Endodermal cell (in vitro differentiated cells): ENCODE data around the gene DNAAF3. TPM values are rescaled to one million over a fixed set of nuclear protein-coding genes. Genes with fewer than 3 reads are reported as not detected.
A peak's percentile ranks its signal among the peaks of the same experiment; 100 is the strongest.

Experiments
- DNase-seq: peaks from one replicate; pipeline ENCODE4 v3.0.0-alpha.2; 2017
- H3K27ac ChIP-seq: 2 replicates; pipeline ENCODE4 v1.5.1; 2013; ENCODE audit warnings: mild to moderate bottlenecking, low read depth, low read length, moderate library complexity
- H3K27me3 ChIP-seq: 2 replicates; pipeline ENCODE4 v1.6.1; 2013; ENCODE audit warnings: mild to moderate bottlenecking, low read length, moderate library complexity; ENCODE audit not compliant: insufficient read depth, control insufficient read depth, poor library complexity, severe bottlenecking
- H3K36me3 ChIP-seq: 2 replicates; pipeline ENCODE4 v1.7.0; 2013; ENCODE audit warnings: mild to moderate bottlenecking, low read length, moderate library complexity; ENCODE audit not compliant: control insufficient read depth, insufficient read depth
- H3K4me1 ChIP-seq: one replicate; pipeline ENCODE4 v1.7.0; 2013; ENCODE audit warnings: low read length; ENCODE audit not compliant: control insufficient read depth, insufficient read depth
- H3K4me3 ChIP-seq: 2 replicates; pipeline ENCODE4 v1.5.1; 2013; ENCODE audit warnings: mild to moderate bottlenecking, low read length, moderate library complexity
- H3K9ac ChIP-seq: 2 replicates; pipeline ENCODE4 v1.6.1; 2013; ENCODE audit warnings: mild to moderate bottlenecking, low read length, moderate library complexity; ENCODE audit not compliant: poor library complexity, severe bottlenecking; ENCODE audit errors: extremely low read depth
- H3K9me3 ChIP-seq: 2 replicates; pipeline ENCODE4 v1.6.1; 2013; ENCODE audit warnings: mild to moderate bottlenecking, low read length, moderate library complexity; ENCODE audit not compliant: control insufficient read depth
- H3K27ac Mint-ChIP-seq: 2 replicates; pipeline ENCODE4 v1.8.0; 2020; ENCODE audit warnings: mixed read lengths
- H3K27me3 Mint-ChIP-seq: 2 replicates; pipeline ENCODE4 v1.8.0; 2021; ENCODE audit warnings: mild to moderate bottlenecking, mixed read lengths; ENCODE audit not compliant: insufficient read depth
- H3K36me3 Mint-ChIP-seq: 2 replicates; pipeline ENCODE4 v1.8.0; 2020; ENCODE audit warnings: low read depth, mixed read lengths
- H3K4me1 Mint-ChIP-seq: 2 replicates; pipeline ENCODE4 v1.8.0; 2020; ENCODE audit warnings: mixed read lengths
- H3K4me3 Mint-ChIP-seq: 2 replicates; pipeline ENCODE4 v1.8.0; 2020; ENCODE audit warnings: mild to moderate bottlenecking, moderate library complexity, mixed read lengths
- H3K9me3 Mint-ChIP-seq: 2 replicates; pipeline ENCODE4 v1.8.0; 2020; ENCODE audit warnings: mild to moderate bottlenecking, mixed read lengths
- CTCF ChIP-seq: fragments of 200-600 bp; sonication (generic); conservative IDR thresholded peaks from 2 replicates; pipeline ENCODE4 v1.5.0; 2021; ENCODE audit warnings: antibody characterized with exemption, mild to moderate bottlenecking
- WGBS, 2 experiments: methylation state at CpG; one replicate each; pipeline versions ENCODE4 v1.1.5 to v1.1.7; 2013; ENCODE audit warnings: missing lambda C conversion rate in 2 of 2, mixed read lengths in 1 of 2; ENCODE audit not compliant: insufficient coverage in 1 of 2, insufficient read length in 1 of 2; 5-methylcytosine and 5-hydroxymethylcytosine counted together
- long read RNA-seq, 4 experiments: library from polyadenylated mRNA in 2 of 4; library from RNA in 1 of 4; library from capped mRNA in 1 of 4; stranded (forward) in 3 of 4; unstranded in 1 of 4; transcript quantifications; one replicate each; pipeline ENCODE4 v2.0.0, GENCODE V29; 2020 to 2021; ENCODE audit warnings: inconsistent platforms in 1 of 4
- polyA plus RNA-seq, 2 experiments: library from polyadenylated mRNA; stranded (reverse); fragments of 50-300 nt; gene quantifications; one replicate each; pipeline ENCODE4 v1.2.3, GENCODE V29; 2013
- total RNA-seq, 2 donors: library from RNA; stranded (reverse); fragmentation: NEBNext Ultra II Directional in 1 of 2; extraction: Animal tissue kit (Norgen Biotek cat#: 25700) in 1 of 2; gene quantifications; 2 replicates in 1 of 2; 3 replicates in 1 of 2; pipeline ENCODE4 v1.2.1, GENCODE V29; 2021

Gene DNAAF3
- total RNA-seq, result 1 to 10 TPM; 5.9 to 9.5 TPM
- 10.2 TPM for polyA plus RNA-seq (2013, experiment 1 of 2)
- 7.5 TPM for polyA plus RNA-seq (2013, experiment 2 of 2)
- long read RNA-seq, experiment 1, result 0 reads
- long read RNA-seq, experiment 2, partial matches to known transcripts, result 0 of 12 reads
- long read RNA-seq, experiment 2, other reads (novel, unspliced or antisense), result 7 of 12 reads
- long read RNA-seq, experiment 3, transcript DNAAF3-201 (12 exons, 2,169 nt), result major isoform, 17 of 28 reads
- long read RNA-seq, experiment 3, partial matches to known transcripts, result 1 of 28 reads
- long read RNA-seq, experiment 3, other reads (novel, unspliced or antisense), result 8 of 28 reads
- long read RNA-seq, experiment 4, partial matches to known transcripts, result 0 of 1 reads
- long read RNA-seq, experiment 4, other reads (novel, unspliced or antisense), result 0 of 1 reads

GRCh38 chr19:55166530-55167268, at the start of gene DNAAF3:
Gene DNAAF3 (minus strand): TSS chr19:55166613. CDS start chr19:55166413, 200 bp downstream.
- WGBS, 2 experiments, result 4 to 7% methylated on average over 24 to 33 of the region's 33 CpGs
- Mint-ChIP-seq H3K27me3 (peaks cover 73% of the 10 kb centered on the region), H3K27ac (peak within 1 kb of the TSS; percentile 97), H3K36me3 (no peaks in the 10 kb centered on the region), H3K4me3 (peak within 1 kb of the TSS; percentile 67), H3K4me1 (peaks cover 6% of the 10 kb centered on the region), H3K9me3 (no peaks in the 10 kb centered on the region)
- no peak for TF ChIP-seq CTCF
- peaks cover 30% of the 10 kb centered on the region for H3K27me3 ChIP-seq
- H3K4me3 ChIP-seq, result peak within 1 kb of the TSS; percentile 87
- H3K4me1 ChIP-seq, result no peaks in the 10 kb centered on the region
- H3K27ac ChIP-seq, result peak within 1 kb of the TSS; percentile 72
- H3K9ac ChIP-seq, result peak within 1 kb of the TSS; percentile 46
- no peaks in the 10 kb centered on the region for H3K36me3 ChIP-seq
- H3K9me3 ChIP-seq, result no peaks in the 10 kb centered on the region
- peak; percentile 99 for DNase-seq

- DNase-seq, result no peak
- Mint-ChIP-seq H3K4me3 (no peak overlapping the region), H3K27ac (no peak overlapping the region), H3K36me3 (no peaks in the 10 kb centered on the region), H3K9me3 (peaks cover 48% of the 10 kb centered on the region), H3K4me1 (peaks cover 2% of the 10 kb centered on the region), H3K27me3 (peaks cover 44% of the 10 kb centered on the region)
- Histone ChIP-seq H3K27ac (no peak overlapping the region), H3K27me3 (no peaks in the 10 kb centered on the region), H3K4me1 (no peaks in the 10 kb centered on the region), H3K36me3 (no peaks in the 10 kb centered on the region), H3K9ac (no peak overlapping the region), H3K9me3 (peaks cover 8% of the 10 kb centered on the region), H3K4me3 (no peak overlapping the region)
- 82 to 93% methylated on average over 5 to 7 of the region's 7 CpGs for WGBS, 2 experiments
- TF ChIP-seq CTCF, result no peak
These were observed 47.1 kb upstream of the DNAAF3 start for GRCh38 chr19:55213547-55213946.

GRCh38 chr19:55212447-55212846, 46.0 kb upstream of the DNAAF3 start:
- H3K9me3 ChIP-seq, result peaks cover 8% of the 10 kb centered on the region
- peak; percentile 76 for DNase-seq
- peaks cover 48% of the 10 kb centered on the region for H3K9me3 Mint-ChIP-seq
- 87% methylated on average over 3 of the region's 3 CpGs; no CpG with 5 or more reads in 1 of the 2 experiments for WGBS, 2 experiments
- H3K4me3 ChIP-seq, result no peak overlapping the region
- H3K4me1 Mint-ChIP-seq, result peaks cover 2% of the 10 kb centered on the region
- H3K36me3 Mint-ChIP-seq, result no peaks in the 10 kb centered on the region
- TF ChIP-seq CTCF, result peak; percentile 54
- no peaks in the 10 kb centered on the region for H3K27me3 ChIP-seq
- H3K27me3 Mint-ChIP-seq, result peaks cover 44% of the 10 kb centered on the region
- no peak overlapping the region for H3K27ac ChIP-seq
- no peak overlapping the region for H3K9ac ChIP-seq
- H3K36me3 ChIP-seq, result no peaks in the 10 kb centered on the region
- no peak overlapping the region for H3K27ac Mint-ChIP-seq
- H3K4me1 ChIP-seq, result no peaks in the 10 kb centered on the region
- no peak overlapping the region for H3K4me3 Mint-ChIP-seq
